Endothelial cell of umbilical vein (primary cell): ENCODE measurements around the gene OAS2. TPM values are rescaled to one million over a fixed set of nuclear protein-coding genes. Genes with fewer than 3 reads are reported as not detected.

Source experiments
- BruUV-seq: library from RNA; stranded (reverse); fragments of 400-500 nt; replicated peaks from 2 replicates; lab custom pipeline; 2021; lab: Mats Ljungman, UMichigan
- CTCF ChIA-PET: fragments of 300-600, 350-600 bp; sonication (Branson Sonifier 250); formaldehyde crosslinking; loops from one replicate; lab custom pipeline; 2021; ENCODE audit warnings: antibody characterized with exemption, inconsistent platforms; lab: Charles Lee
- POLR2A ChIA-PET: fragments of 300-600, 350-600 bp; sonication (Branson Sonifier 250); formaldehyde crosslinking; loops from one replicate; lab custom pipeline; 2021; ENCODE audit warnings: antibody characterized with exemption, inconsistent platforms; lab: Charles Lee
- DNase-seq: peaks from one replicate; pipeline ENCODE4 v3.0.0-alpha.2; 2011; ENCODE audit warnings: low read depth, low spot score
- FAIRE-seq: peaks from 2 replicates; lab custom pipeline; 2011; peaks lifted over from hg19 to GRCh38; lab: Jason Lieb, UNC
- H2AFZ ChIP-seq: 2 replicates; pipeline ENCODE4 v1.6.0; 2012; ENCODE audit warnings: low read depth, low read length, control low read depth, inconsistent platforms
- H3K27ac ChIP-seq: 2 replicates; pipeline ENCODE4 v1.5.1; 2011; ENCODE audit warnings: low read depth, mild to moderate bottlenecking, control low read depth, low read length, moderate library complexity; ENCODE audit not compliant: insufficient read depth
- H3K27me3 ChIP-seq, 2 experiments: 2 replicates each; pipeline versions ENCODE4 v1.6.0 to v1.6.1; 2011; ENCODE audit warnings: low read length in 2 of 2, mixed read lengths in 1 of 2; ENCODE audit not compliant: control insufficient read depth in 2 of 2, insufficient read depth in 2 of 2
- H3K36me3 ChIP-seq, 2 experiments: 2 replicates in 1 of 2; 3 replicates in 1 of 2; pipeline ENCODE4 v1.5.1; 2011; ENCODE audit warnings: low read length in 2 of 2, mild to moderate bottlenecking in 1 of 2, moderate library complexity in 1 of 2; ENCODE audit not compliant: control insufficient read depth in 2 of 2, insufficient read depth in 2 of 2; ENCODE audit errors: extremely low read depth in 1 of 2
- H3K4me1 ChIP-seq: 3 replicates; pipeline ENCODE4 v1.5.1; 2011; ENCODE audit warnings: mild to moderate bottlenecking, low read length; ENCODE audit not compliant: control insufficient read depth, insufficient read depth; ENCODE audit errors: extremely low read depth
- H3K4me2 ChIP-seq: 2 replicates; pipeline ENCODE4 v1.6.1; 2011; ENCODE audit warnings: low read length, control low read depth, mixed read lengths; ENCODE audit not compliant: insufficient read depth
- H3K4me3 ChIP-seq, 3 experiments: fragments of 200-600 bp in 1 of 3; sonication (generic), shearing (Covaris generic) in 1 of 3; replicated peaks in 1 of 3; 2 replicates each; pipeline ENCODE4 v1.5.1; 2011 to 2016; ENCODE audit warnings: control low read depth in 3 of 3, low read length in 3 of 3, mild to moderate bottlenecking in 2 of 3, inconsistent platforms in 1 of 3, low read depth in 1 of 3, moderate library complexity in 1 of 3; ENCODE audit not compliant: insufficient read depth in 1 of 3
- H3K79me2 ChIP-seq: 2 replicates; pipeline ENCODE4 v1.6.0; 2012; ENCODE audit warnings: low read length, inconsistent platforms; ENCODE audit not compliant: control insufficient read depth, insufficient read depth
- H3K9ac ChIP-seq: replicated peaks from 2 replicates; pipeline ENCODE3; 2011; ENCODE audit warnings: low read length, control low read depth; ENCODE audit not compliant: insufficient read depth; ENCODE audit errors: extremely low read depth
- H3K9me1 ChIP-seq: replicated peaks from 3 replicates; pipeline ENCODE4 v1.6.0; 2011; ENCODE audit warnings: mild to moderate bottlenecking, low read length; ENCODE audit not compliant: control insufficient read depth, insufficient read depth; ENCODE audit errors: extremely low read depth
- H3K9me3 ChIP-seq: replicated peaks from 2 replicates; pipeline ENCODE4 v1.5.1; 2012; ENCODE audit warnings: low read length, inconsistent platforms; ENCODE audit not compliant: control insufficient read depth, insufficient read depth
- H4K20me1 ChIP-seq: replicated peaks from 2 replicates; pipeline ENCODE3; 2011; ENCODE audit warnings: mild to moderate bottlenecking, low read length; ENCODE audit not compliant: control insufficient read depth, insufficient read depth; ENCODE audit errors: extremely low read depth
- EZH2 ChIP-seq: IDR thresholded peaks from 2 replicates; pipeline ENCODE4 v1.6.1; 2012; ENCODE audit warnings: borderline replicate concordance, low read depth, mild to moderate bottlenecking, moderate library complexity, low read length, inconsistent platforms; ENCODE audit not compliant: severe bottlenecking
- FOS ChIP-seq: IDR thresholded peaks from 2 replicates; pipeline ENCODE4 v1.6.1; 2011; ENCODE audit warnings: mild to moderate bottlenecking, low read length, moderate library complexity, borderline replicate concordance; ENCODE audit not compliant: insufficient read depth
- GATA2 ChIP-seq: IDR thresholded peaks from 2 replicates; pipeline ENCODE4 v1.7.0; 2011; ENCODE audit warnings: low read depth, mild to moderate bottlenecking, moderate library complexity, mixed read lengths, low read length; ENCODE audit not compliant: insufficient read length, insufficient read depth
- MYC ChIP-seq: IDR thresholded peaks from one replicate; pipeline ENCODE4 v1.6.1; 2011; ENCODE audit warnings: mild to moderate bottlenecking, low read depth, low read length
- POLR2A ChIP-seq: IDR thresholded peaks from 2 replicates; pipeline ENCODE4 v1.6.1; 2012; ENCODE audit warnings: low read depth, mild to moderate bottlenecking, control low read depth, low read length
- dilution Hi-C: fragments of 300-500 bp; cut with MboI; formaldehyde crosslinking; loops from one replicate; pipeline ENCODE4 v1.15.0; 2019; ENCODE audit warnings: low sequenced_read_pairs; ENCODE audit not compliant: extremely low pct_ligation_motif_present
- intact Hi-C: fragments of 100-400 bp; cut with micrococcal nuclease; formaldehyde crosslinking; loops from one replicate; pipeline ENCODE4 v1.10.0; 2022
- polyA plus RNA-seq, 4 experiments: library from polyadenylated mRNA; depleted of rRNA in 3 of 4; stranded (reverse) in 3 of 4; unstranded in 1 of 4; fragments of >200 nt; gene quantifications; 2 replicates each; pipeline versions ENCODE4 v1.2.1 to v1.2.3, GENCODE V29; 2011 to 2012; ENCODE audit warnings: missing spikeins in 1 of 4
- total RNA-seq: library from RNA; stranded (reverse); gene quantifications from 2 replicates; pipeline ENCODE4 v1.2.3, GENCODE V29; 2021
- TF ChIP-seq, protein P1 (sequence below): IDR thresholded peaks from 2 replicates; pipeline ENCODE4 v1.6.1; 2011; ENCODE audit not compliant: insufficient read depth, insufficient read length
- TF ChIP-seq, protein P2 (sequence below), 2 donors: IDR thresholded peaks; 1 replicate in 1 of 2; 2 replicates in 1 of 2; pipeline ENCODE4 v1.5.1; 2011; ENCODE audit warnings: low read length in 2 of 2, mild to moderate bottlenecking in 2 of 2, moderate library complexity in 2 of 2, control low read depth in 1 of 2, inconsistent platforms in 1 of 2, low read depth in 1 of 2; ENCODE audit not compliant: insufficient read depth in 1 of 2; ENCODE audit errors: extremely low read depth in 1 of 2

OAS2 gene
- total and polyA plus RNA-seq, 2 donors (not counting 3 experiments of a cell fraction or from before 2014, with no cell fraction given), result 1.3 to 3.1 TPM

- H3K79me2 ChIP-seq, result no peaks in the 10 kb centered on the region
- no peaks in the 10 kb centered on the region for H3K9me1 ChIP-seq
- POLR2A ChIA-PET, result no interaction called here
- no peak overlapping the region for H3K4me2 ChIP-seq
- no peaks in the 10 kb centered on the region for H3K36me3 ChIP-seq
- H3K4me1 ChIP-seq, result no peaks in the 10 kb centered on the region
- CTCF ChIA-PET, result interaction anchor here (1.5 kb wide), 1 partner anchor 12 kb away, joined by 7 read pairs; no protein-coding TSS in a partner anchor
- dilution Hi-C loops (no loop called here), intact Hi-C loops (no loop called here)
- no peak overlapping the region for H3K9ac ChIP-seq
- DNase-seq, result no peak
- FAIRE-seq, result no peak
- H3K27me3 ChIP-seq, result no peaks in the 10 kb centered on the region
- no TSS peak for BruUV-seq
- H3K9me3 ChIP-seq, result no peaks in the 10 kb centered on the region
- H3K4me3 ChIP-seq, result no peak overlapping the region
- no peak overlapping the region for H2AFZ ChIP-seq
- H3K27ac ChIP-seq, result no peak overlapping the region
- H4K20me1 ChIP-seq, result no peaks in the 10 kb centered on the region
- no peak for TF ChIP-seq POLR2A
- no peak for TF ChIP-seq EZH2
- no peak for TF ChIP-seq MYC
- no peak for TF ChIP-seq FOS
- TF ChIP-seq, protein P1, sequence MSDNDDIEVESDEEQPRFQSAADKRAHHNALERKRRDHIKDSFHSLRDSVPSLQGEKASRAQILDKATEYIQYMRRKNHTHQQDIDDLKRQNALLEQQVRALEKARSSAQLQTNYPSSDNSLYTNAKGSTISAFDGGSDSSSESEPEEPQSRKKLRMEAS, result no peak
- TF ChIP-seq, protein P2, sequence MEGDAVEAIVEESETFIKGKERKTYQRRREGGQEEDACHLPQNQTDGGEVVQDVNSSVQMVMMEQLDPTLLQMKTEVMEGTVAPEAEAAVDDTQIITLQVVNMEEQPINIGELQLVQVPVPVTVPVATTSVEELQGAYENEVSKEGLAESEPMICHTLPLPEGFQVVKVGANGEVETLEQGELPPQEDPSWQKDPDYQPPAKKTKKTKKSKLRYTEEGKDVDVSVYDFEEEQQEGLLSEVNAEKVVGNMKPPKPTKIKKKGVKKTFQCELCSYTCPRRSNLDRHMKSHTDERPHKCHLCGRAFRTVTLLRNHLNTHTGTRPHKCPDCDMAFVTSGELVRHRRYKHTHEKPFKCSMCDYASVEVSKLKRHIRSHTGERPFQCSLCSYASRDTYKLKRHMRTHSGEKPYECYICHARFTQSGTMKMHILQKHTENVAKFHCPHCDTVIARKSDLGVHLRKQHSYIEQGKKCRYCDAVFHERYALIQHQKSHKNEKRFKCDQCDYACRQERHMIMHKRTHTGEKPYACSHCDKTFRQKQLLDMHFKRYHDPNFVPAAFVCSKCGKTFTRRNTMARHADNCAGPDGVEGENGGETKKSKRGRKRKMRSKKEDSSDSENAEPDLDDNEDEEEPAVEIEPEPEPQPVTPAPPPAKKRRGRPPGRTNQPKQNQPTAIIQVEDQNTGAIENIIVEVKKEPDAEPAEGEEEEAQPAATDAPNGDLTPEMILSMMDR (IDR thresholded peaks at IDR 0.05; ENCODE audit: extremely low read depth in 1 of 2, insufficient read depth in 1 of 2, low read depth in 1 of 2, low read length in 2 of 2), result no peak
- TF ChIP-seq GATA2, result no peak
These were observed 15.0 kb upstream of the OAS2 start for GRCh38 chr12:112963227-112963861.
